COLO829 (cell line): ENCODE data around the gene DDX23.

Source experiments
- DNase-seq: peaks from one replicate; pipeline ENCODE4 v3.0.0; 2012; ENCODE audit warnings: low spot score

DDX23 gene

GRCh38 chr12:48795550-48796455 lies 56.2 kb downstream of the DDX23 start:
- DNase-seq, result peak; percentile 95

GRCh38 chr12:48794870-48795269 lies 57.1 kb downstream of the DDX23 start:
- no peak for DNase-seq

- no peak for DNase-seq
Measured at GRCh38 chr12:48793696-48794095, 58.3 kb downstream of the DDX23 start.

GRCh38 chr12:48789858-48790326 lies 62.1 kb downstream of the DDX23 start:
- no peak for DNase-seq

GRCh38 chr12:48788854-48789775 lies 62.8 kb downstream of the DDX23 start, which contains the start of gene ADCY6:
TSS of gene ADCY6 (minus strand) at chr12:48789089. CDS start at chr12:48783434, 5,655 bp downstream.
- peak; percentile 60 for DNase-seq

- DNase-seq, result no peak
Measured at GRCh38 chr12:48788524-48788853, 63.5 kb downstream of the DDX23 start.

- DNase-seq, result no peak
Measured at GRCh38 chr12:48787791-48788523, 64.0 kb downstream of the DDX23 start.

GRCh38 chr12:48786591-48787544 lies 65.1 kb downstream of the DDX23 start:
- no peak for DNase-seq

- DNase-seq, result no peak
Measured at GRCh38 chr12:48783432-48783831, 68.5 kb downstream of the DDX23 start.

- DNase-seq, result no peak
Measured at GRCh38 chr12:48782457-48783395, 69.2 kb downstream of the DDX23 start.

- DNase-seq, result no peak
Measured at GRCh38 chr12:48781750-48782456, 70.1 kb downstream of the DDX23 start.

- DNase-seq, result no peak
Measured at GRCh38 chr12:48780381-48781025, 71.5 kb downstream of the DDX23 start.

GRCh38 chr12:48779869-48780268 lies 72.1 kb downstream of the DDX23 start:
- no peak for DNase-seq
